ENCODE measurements around the gene NMT2. TPM values are rescaled to one million over a fixed set of nuclear protein-coding genes. Genes with fewer than 3 reads are reported as not detected.

Gene NMT2
- total RNA-seq, 1 experiment from 2014 or later = 26.1 TPM

- intact Hi-C loops (cut with micrococcal nuclease) = no loop called here
- Histone ChIP-seq H3K4me3 (replicated peaks in 1 of 2; ENCODE audit: low read depth in 1 of 2, low read length in 2 of 2) (no peak overlapping the region), H3K9me3 (ENCODE audit: control insufficient read depth in 1 of 2, insufficient read depth in 1 of 2, low read depth in 1 of 2, low read length in 2 of 2) (no peaks in the 10 kb centered on the region), H3K4me1 (ENCODE audit: control insufficient read depth in 1 of 2, insufficient read depth in 2 of 2, low read length in 2 of 2) (no peaks in the 10 kb centered on the region), H3K9ac (ENCODE audit: low read length) (no peak overlapping the region), H3K79me2 (ENCODE audit: insufficient read depth, low read length) (no peaks in the 10 kb centered on the region), H3K27me3 (ENCODE audit: insufficient read depth, low read length) (no peaks in the 10 kb centered on the region), H3K9me2 (ENCODE audit: insufficient read depth) (no peaks in the 10 kb centered on the region), H3K27ac (ENCODE audit: low read depth, low read length) (no peak overlapping the region), H3K36me3 (ENCODE audit: control insufficient read depth in 1 of 2, insufficient read depth in 2 of 2, low read length in 2 of 2) (peaks cover 2 to 34% of the 10 kb centered on the region in 2 experiments; a peak in 2 of 4 replicates), H2AFZ (ENCODE audit: low read depth, low read length, poor library complexity, severe bottlenecking) (no peak overlapping the region), H3K4me2 (ENCODE audit: low read length) (no peak overlapping the region), H4K20me1 (ENCODE audit: insufficient read depth) (no peaks in the 10 kb centered on the region)
- ChIA-PET POLR2A (no interaction called here), CTCF (no interaction called here), RAD21 (ENCODE audit: low non-redundant PET in 1 of 2, low total read pairs in 2 of 2, uncharacterized antibody in 2 of 2, unreplicated experiment in 2 of 2) (no interaction called here)
- no TSS peak for BruUV-seq (replicated peaks)
- no peak for TF ChIP-seq REST (IDR thresholded peaks at IDR 0.05; ENCODE audit: low read depth)
- no peak for TF ChIP-seq MAX (IDR thresholded peaks at IDR 0.05)
- no peak for TF ChIP-seq POLR2AphosphoS5 (IDR thresholded peaks at IDR 0.05; ENCODE audit: low read depth, low read length)
- TF ChIP-seq EGR1 (IDR thresholded peaks at IDR 0.05; ENCODE audit: low read depth) = no peak
- no peak for TF ChIP-seq JUND (IDR thresholded peaks at IDR 0.05)
- no peak for TF ChIP-seq CTCF (IDR thresholded peaks at IDR 0.05 in 2 of 3, conservative IDR thresholded peaks at IDR 0.05 in 1 of 3; ENCODE audit: borderline replicate concordance in 1 of 3, insufficient read depth in 1 of 3, low read depth in 2 of 3, low read length in 2 of 3)
- TF ChIP-seq SIN3A (IDR thresholded peaks at IDR 0.05; ENCODE audit: low read depth) = no peak
- no peak for TF ChIP-seq SRF (IDR thresholded peaks at IDR 0.05; ENCODE audit: low read depth)
- ATAC-seq (no peak), DNase-seq (ENCODE audit: low read depth, low spot score) (no peak)
Observed at GRCh38 chr10:15123749-15124184, 44.7 kb downstream of the NMT2 start.
